ENCODE results near the gene DMRTB1. TPM values are rescaled to one million over a fixed set of nuclear protein-coding genes. Genes with fewer than 3 reads are reported as not detected.

Gene DMRTB1
- total and polyA plus RNA-seq, 2 of the 8 experiments (the other 6 are each of a cell fraction or from before 2014, with no cell fraction given), result 0.06 to 0.35 TPM

DNA sequence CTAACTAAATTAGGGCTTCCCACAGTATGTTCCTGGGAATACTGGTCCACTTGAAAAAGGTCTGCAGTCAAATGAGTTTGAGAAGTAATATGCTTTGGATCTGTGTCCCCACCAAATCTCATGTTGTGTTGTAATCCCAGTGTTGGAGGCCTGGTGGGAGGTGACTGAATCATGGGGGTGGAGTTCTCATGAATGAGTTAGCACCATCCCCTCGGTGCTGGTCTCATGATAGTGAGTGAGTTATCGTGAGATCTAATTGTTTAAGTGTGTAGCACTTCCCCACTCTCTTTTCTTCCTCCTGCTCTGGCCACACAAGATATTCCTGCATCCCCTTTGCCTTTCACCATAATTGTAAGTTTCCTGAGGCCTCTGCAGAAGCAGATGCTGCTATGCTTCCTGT, 16.9 kb upstream of the DMRTB1 start:
- H3K79me2 ChIP-seq (ENCODE audit: control insufficient read depth in 1 of 2, insufficient read depth in 2 of 2, low read length in 2 of 2), result no peaks in the 10 kb centered on the region
- no peak overlapping the region for H3K9ac ChIP-seq (replicated peaks in 1 of 4; ENCODE audit: extremely low read depth in 1 of 4, low read depth in 3 of 4, low read length in 3 of 4)
- no peaks in the 10 kb centered on the region; a peak in 1 of 7 replicates for H3K27me3 ChIP-seq (replicated peaks in 1 of 4; ENCODE audit: control insufficient read depth in 3 of 4, extremely low read depth in 1 of 4, insufficient read depth in 3 of 4, low read length in 3 of 4)
- no peak overlapping the region for H3K56ac ChIP-seq (replicated peaks; ENCODE audit: insufficient read length, low read depth, low read length)
- peaks cover 15 to 22% of the 10 kb centered on the region in 2 experiments; a peak in 3 of 4 replicates for H3K9me3 ChIP-seq (ENCODE audit: insufficient read depth in 2 of 2, low read depth in 1 of 2, low read length in 1 of 2)
- peak in 1 of 2 experiments; percentile 41 for DNase-seq (ENCODE audit: low read depth in 1 of 2, low spot score in 2 of 2)
- peak overlapping the region; percentile 88 for H3K18ac ChIP-seq (ENCODE audit: extremely low read depth, low read length)
- peak overlapping the region; percentile 77; the same call in 1 of the 2 replicates for H2BK5ac ChIP-seq (ENCODE audit: low read depth, low read length)
- POLR2A ChIA-PET (ENCODE audit: partially characterized antibody), result no interaction called here
- H4K20me1 ChIP-seq (replicated peaks in 1 of 2; ENCODE audit: control insufficient read depth in 1 of 2, insufficient read depth in 2 of 2, low read length in 2 of 2), result no peaks in the 10 kb centered on the region
- no peak overlapping the region; the same call in 1 of the 2 replicates for H2AK5ac ChIP-seq (ENCODE audit: low read depth, low read length)
- H2BK12ac ChIP-seq (ENCODE audit: low read depth, low read length), result peak overlapping the region; percentile 98; the same call in 1 of the 2 replicates
- no peak overlapping the region for H4K8ac ChIP-seq (ENCODE audit: extremely low read depth, insufficient read depth, low read length)
- no peak overlapping the region for H3K4ac ChIP-seq (replicated peaks; ENCODE audit: insufficient read length, low read depth, low read length)
- 64% methylated on average over 2 of the region's 2 CpGs; no CpG with 5 or more reads in 1 of the 2 experiments for WGBS, 2 experiments (ENCODE audit: extremely low coverage in 1 of 2, insufficient coverage in 1 of 2, insufficient read length in 1 of 2, insufficient replicate concordance in 2 of 2, low coverage in 1 of 2, low lambda C conversion rate in 2 of 2, missing lambda C conversion rate in 1 of 2)
- H3K4me3 ChIP-seq (ENCODE audit: extremely low read depth in 1 of 4, insufficient read depth in 2 of 4, low read depth in 3 of 4, low read length in 4 of 4), result no peak overlapping the region
- peak overlapping the region; percentile 84 for H2BK20ac ChIP-seq (ENCODE audit: low read length)
- CTCF ChIA-PET (ENCODE audit: partially characterized antibody), result interaction anchor here (0.6 to 3.4 kb wide), 3 partner anchors 10 to 124 kb away, joined by 3 to 18 read pairs (median 4); no protein-coding TSS in a partner anchor
- H2AFZ ChIP-seq (ENCODE audit: low read length), result 0 out of 2 replicates have a peak overlapping the region, but pooled peaks have one; percentile 48
- H3K4me2 ChIP-seq (ENCODE audit: insufficient read depth in 1 of 2, low read depth in 2 of 2, low read length in 2 of 2), result no peak overlapping the region; a peak in 1 of 4 replicates
- H4K5ac ChIP-seq (ENCODE audit: insufficient read length, low read depth, low read length), result peak overlapping the region; percentile 29
- peaks cover 0 to 8% (median 0%) of the 10 kb centered on the region in 4 experiments; a peak in 1 of 8 replicates for H3K36me3 ChIP-seq (ENCODE audit: control insufficient read depth in 2 of 4, insufficient read depth in 4 of 4, low read length in 3 of 4)
- H3K79me1 ChIP-seq (ENCODE audit: low read depth, low read length), result no peaks in the 10 kb centered on the region
- no peak overlapping the region for H3K23ac ChIP-seq (ENCODE audit: insufficient read length)
- peak overlapping the region; percentile 78 for H4K91ac ChIP-seq (replicated peaks; ENCODE audit: insufficient read length, low read length)
- TF ChIP-seq TAF1 (IDR thresholded peaks at IDR 0.05; ENCODE audit: low read depth, low read length) (no peak), TEAD4 (IDR thresholded peaks at IDR 0.05; ENCODE audit: low read depth, low read length) (no peak), POLR2A (IDR thresholded peaks at IDR 0.05; ENCODE audit: control extremely low read depth in 1 of 2, low read depth in 2 of 2, low read length in 2 of 2) (no peak), CBX8 (IDR thresholded peaks at IDR 0.05; ENCODE audit: borderline replicate concordance, low read depth, low read length) (no peak), YY1 (IDR thresholded peaks at IDR 0.05; ENCODE audit: low read depth, low read length) (no peak), SP4 (IDR thresholded peaks at IDR 0.05; ENCODE audit: low read length) (no peak), ATF2 (IDR thresholded peaks at IDR 0.05; ENCODE audit: low read length) (no peak), GTF2F1 (IDR thresholded peaks at IDR 0.05; ENCODE audit: borderline replicate concordance, low read depth, low read length) (no peak), CTBP2 (IDR thresholded peaks at IDR 0.05; ENCODE audit: borderline replicate concordance, insufficient read depth, insufficient read length, low read length) (no peak), EP300 (IDR thresholded peaks at IDR 0.05; ENCODE audit: borderline replicate concordance in 1 of 2, low read depth in 2 of 2, low read length in 2 of 2) (no peak)
- peak; percentile 42 for FAIRE-seq
- peaks cover 3 to 11% (median 4%) of the 10 kb centered on the region in 4 experiments; a peak in 5 of 7 replicates for H3K4me1 ChIP-seq (replicated peaks in 1 of 4; ENCODE audit: control insufficient read depth in 3 of 4, insufficient read depth in 4 of 4, low read length in 3 of 4)
- no peak overlapping the region for H3K27ac ChIP-seq (ENCODE audit: low read depth, low read length)
- no peak overlapping the region for H2BK15ac ChIP-seq (ENCODE audit: low read length)
- H2BK120ac ChIP-seq (replicated peaks; ENCODE audit: low read depth, low read length), result peak overlapping the region; percentile 59
- H3K23me2 ChIP-seq (ENCODE audit: low read depth, low read length), result no peaks in the 10 kb centered on the region
- H3K14ac ChIP-seq (ENCODE audit: insufficient read length), result no peak overlapping the region
